TTC549 (cell line): ENCODE measurements around the gene ARL5A.

Experiments used
- FAIRE-seq: peaks from 2 replicates; lab custom pipeline; 2012; peaks lifted over from hg19 to GRCh38; lab: Jason Lieb, UNC

Gene ARL5A

GRCh38 chr2:151766437-151767153 is 61.6 kb downstream of the ARL5A start:
- no peak for FAIRE-seq

GRCh38 chr2:151765760-151766410 is 62.3 kb downstream of the ARL5A start:
- FAIRE-seq: no peak

GRCh38 chr2:151762694-151763093 is 65.5 kb downstream of the ARL5A start:
- FAIRE-seq: no peak

GRCh38 chr2:151761687-151762086 is 66.5 kb downstream of the ARL5A start:
- no peak for FAIRE-seq

- FAIRE-seq: no peak
Measured at GRCh38 chr2:151761193-151761592, 67.0 kb downstream of the ARL5A start.

GRCh38 chr2:151760139-151760650 is 68.0 kb downstream of the ARL5A start:
- FAIRE-seq: no peak

GRCh38 chr2:151758744-151759143 is 69.5 kb downstream of the ARL5A start:
- FAIRE-seq: no peak

GRCh38 chr2:151757861-151758260 is 70.4 kb downstream of the ARL5A start:
- no peak for FAIRE-seq

- no peak for FAIRE-seq
Measured at GRCh38 chr2:151756820-151757219, 71.4 kb downstream of the ARL5A start.

GRCh38 chr2:151754253-151754897 is 73.8 kb downstream of the ARL5A start:
- FAIRE-seq: no peak

GRCh38 chr2:151753540-151753939 is 74.7 kb downstream of the ARL5A start:
- no peak for FAIRE-seq
